ENCODE measurements around the gene SLC25A26. TPM values are rescaled to one million over a fixed set of nuclear protein-coding genes. Genes with fewer than 3 reads are reported as not detected.

Gene SLC25A26
- polyA plus RNA-seq, 1 donor (not counting 4 experiments of a cell fraction or from before 2014, with no cell fraction given) = 25.2 TPM

- Histone ChIP-seq H3K36me3 (ENCODE audit: control insufficient read depth in 2 of 2, extremely low read depth in 1 of 2, insufficient read depth in 2 of 2, low read length in 2 of 2) (peaks cover 3 to 22% of the 10 kb centered on the region in 2 experiments), H3K4me3 (ENCODE audit: control insufficient read depth in 2 of 3, extremely low read depth in 1 of 3, insufficient read depth in 2 of 3, low read depth in 1 of 3, low read length in 3 of 3) (no peak overlapping the region), H3K4me2 (ENCODE audit: control insufficient read depth, extremely low read depth, insufficient read depth, low read depth, low read length) (no peak overlapping the region), H3K9ac (ENCODE audit: control insufficient read depth, extremely low read depth, insufficient read depth, low read length) (no peak overlapping the region), H3K79me2 (ENCODE audit: control insufficient read depth, insufficient read depth, low read length) (no peaks in the 10 kb centered on the region), H4K20me1 (ENCODE audit: control insufficient read depth, extremely low read depth, insufficient read depth, low read length) (no peaks in the 10 kb centered on the region), H2AFZ (ENCODE audit: control insufficient read depth, low read length) (no peak overlapping the region), H3K27me3 (ENCODE audit: control insufficient read depth, extremely low read depth, insufficient read depth, low read length) (no peaks in the 10 kb centered on the region), H3K27ac (ENCODE audit: control insufficient read depth, insufficient read depth, low read length) (no peak overlapping the region), H3K9me1 (ENCODE audit: control insufficient read depth, extremely low read depth, insufficient read depth, low read length) (no peaks in the 10 kb centered on the region), H3K4me1 (ENCODE audit: control insufficient read depth, extremely low read depth, insufficient read depth, low read length) (peaks cover 10% of the 10 kb centered on the region), H3K9me3 (ENCODE audit: control insufficient read depth, low read depth, low read length) (no peaks in the 10 kb centered on the region)
- FAIRE-seq (no peak), DNase-seq (ENCODE audit: low read depth, low spot score) (no peak)
- TF ChIP-seq EZH2 (IDR thresholded peaks at IDR 0.05; ENCODE audit: low read length) = no peak
- TF ChIP-seq CTCF (optimal IDR thresholded peaks at IDR 0.05 in 1 of 3, IDR thresholded peaks at IDR 0.05 in 1 of 3, conservative IDR thresholded peaks at IDR 0.05 in 1 of 3; ENCODE audit: extremely low read depth in 1 of 3, insufficient read depth in 2 of 3, low read length in 3 of 3) = no peak
- dilution Hi-C loops (cut with MboI; ENCODE audit: extremely low pct_ligation_motif_present, low sequenced_read_pairs) = no loop called here
Observed at GRCh38 chr3:66402596-66403290, 181.9 kb downstream of the SLC25A26 start.

- TF ChIP-seq EZH2 (IDR thresholded peaks at IDR 0.05; ENCODE audit: low read length) = no peak
- TF ChIP-seq CTCF (optimal IDR thresholded peaks at IDR 0.05 in 1 of 3, IDR thresholded peaks at IDR 0.05 in 1 of 3, conservative IDR thresholded peaks at IDR 0.05 in 1 of 3; ENCODE audit: extremely low read depth in 1 of 3, insufficient read depth in 2 of 3, low read length in 3 of 3) = no peak
- Histone ChIP-seq H3K9me1 (ENCODE audit: control insufficient read depth, extremely low read depth, insufficient read depth, low read length) (no peaks in the 10 kb centered on the region), H3K4me1 (ENCODE audit: control insufficient read depth, extremely low read depth, insufficient read depth, low read length) (peaks cover 3% of the 10 kb centered on the region), H4K20me1 (ENCODE audit: control insufficient read depth, extremely low read depth, insufficient read depth, low read length) (no peaks in the 10 kb centered on the region), H3K79me2 (ENCODE audit: control insufficient read depth, insufficient read depth, low read length) (no peaks in the 10 kb centered on the region), H3K9ac (ENCODE audit: control insufficient read depth, extremely low read depth, insufficient read depth, low read length) (no peak overlapping the region), H3K27ac (ENCODE audit: control insufficient read depth, insufficient read depth, low read length) (no peak overlapping the region), H3K9me3 (ENCODE audit: control insufficient read depth, low read depth, low read length) (no peaks in the 10 kb centered on the region), H3K36me3 (ENCODE audit: control insufficient read depth in 2 of 2, extremely low read depth in 1 of 2, insufficient read depth in 2 of 2, low read length in 2 of 2) (peaks cover 3 to 22% of the 10 kb centered on the region in 2 experiments), H3K4me3 (ENCODE audit: control insufficient read depth in 2 of 3, extremely low read depth in 1 of 3, insufficient read depth in 2 of 3, low read depth in 1 of 3, low read length in 3 of 3) (no peak overlapping the region), H3K4me2 (ENCODE audit: control insufficient read depth, extremely low read depth, insufficient read depth, low read depth, low read length) (no peak overlapping the region), H3K27me3 (ENCODE audit: control insufficient read depth, extremely low read depth, insufficient read depth, low read length) (no peaks in the 10 kb centered on the region), H2AFZ (ENCODE audit: control insufficient read depth, low read length) (no peak overlapping the region)
- DNase-seq (ENCODE audit: low read depth, low spot score) (no peak), FAIRE-seq (no peak)
- dilution Hi-C loops (cut with MboI; ENCODE audit: extremely low pct_ligation_motif_present, low sequenced_read_pairs) = no loop called here
Observed at GRCh38 chr3:66403323-66403990, 182.7 kb downstream of the SLC25A26 start.
